ENCODE data around the gene DNM3. TPM values are rescaled to one million over a fixed set of nuclear protein-coding genes. Genes with fewer than 3 reads are reported as not detected.

DNM3 gene
- polyA plus RNA-seq, 1 of the 3 experiments (the other 2 are of a cell fraction) = 0.43 TPM

DNA sequence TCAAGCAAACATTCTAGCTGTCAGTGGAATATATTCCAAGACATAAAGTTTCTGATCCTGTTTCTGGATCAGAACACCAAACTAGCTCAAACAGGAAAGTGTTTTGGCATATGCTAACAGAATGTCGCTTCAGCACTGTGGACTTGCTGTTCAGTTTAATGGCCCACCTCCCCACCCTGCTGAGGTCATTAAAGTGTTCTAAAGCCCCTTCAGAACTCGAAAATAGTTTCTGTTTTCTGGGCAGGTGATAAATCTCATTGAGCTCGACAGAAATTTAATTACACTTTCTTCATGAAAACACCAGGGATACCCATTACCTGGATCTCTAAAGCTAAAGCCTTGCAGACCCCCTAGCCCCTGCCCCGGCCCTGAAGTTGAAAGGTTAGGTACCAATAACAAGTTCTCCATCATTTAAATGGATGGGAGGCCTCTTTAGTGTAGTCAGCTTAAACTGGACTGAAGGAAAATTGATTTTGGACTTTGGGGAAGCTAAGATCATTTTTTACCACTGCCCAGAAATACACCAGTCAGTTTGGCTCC, 575.3 kb downstream of the DNM3 start:
- TF ChIP-seq TEAD4 (IDR thresholded peaks at IDR 0.05; ENCODE audit: borderline replicate concordance, insufficient read depth) (no peak), MXI1 (IDR thresholded peaks at IDR 0.05; ENCODE audit: low read depth, low read length) (no peak), GABPA (IDR thresholded peaks at IDR 0.05; ENCODE audit: low read depth) (no peak), SIN3A (IDR thresholded peaks at IDR 0.05; ENCODE audit: borderline replicate concordance, low read depth, low read length) (no peak), SMC3 (IDR thresholded peaks at IDR 0.05; ENCODE audit: low read depth, low read length) (no peak), EZH2phosphoT487 (IDR thresholded peaks at IDR 0.05; ENCODE audit: borderline replicate concordance, low read depth) (no peak), JUND (IDR thresholded peaks at IDR 0.05) (no peak)
- 71% methylated on average over 4 of the region's 4 CpGs for WGBS (ENCODE audit: low lambda C conversion rate)
- Histone ChIP-seq H3K27ac (ENCODE audit: low read depth in 2 of 2, low read length in 1 of 2) (no peak overlapping the region), H3K9me3 (no peaks in the 10 kb centered on the region), H4K20me1 (ENCODE audit: insufficient read depth) (no peaks in the 10 kb centered on the region), H2AFZ (ENCODE audit: low read depth) (no peak overlapping the region), H3K27me3 (ENCODE audit: insufficient read depth) (no peaks in the 10 kb centered on the region), H3K4me3 (ENCODE audit: low read depth in 2 of 2, low read length in 1 of 2) (no peak overlapping the region), H3K79me2 (ENCODE audit: insufficient read depth) (no peaks in the 10 kb centered on the region), H3K4me1 (ENCODE audit: control insufficient read depth in 1 of 2, insufficient read depth in 2 of 2, low read depth in 1 of 2, low read length in 1 of 2) (no peaks in the 10 kb centered on the region), H3K36me3 (replicated peaks in 1 of 2; ENCODE audit: control insufficient read depth in 1 of 2, insufficient read depth in 2 of 2, low read length in 1 of 2) (peaks cover 0 to under 1% of the 10 kb centered on the region in 2 experiments), H3F3A (replicated peaks; ENCODE audit: insufficient read depth) (peaks cover 8% of the 10 kb centered on the region), H3K4me2 (no peak overlapping the region), H3K9ac (no peak overlapping the region), H3K9me2 (no peaks in the 10 kb centered on the region)
- POLR2A ChIA-PET = no interaction called here
- DNase-seq = no peak
- CTCF ChIA-PET = interaction anchor here (1.0 to 2.9 kb wide), 5 partner anchors 11 to 414 kb away, joined by 3 to 10 read pairs (median 5); partner anchors contain the start of gene PIGC

GRCh38 chr1:172417557-172417956, 576.3 kb downstream of the DNM3 start:
- H3K4me2 ChIP-seq = no peak overlapping the region
- ChIA-PET CTCF (interaction anchor here (1.0 to 2.9 kb wide), 4 partner anchors 11 to 415 kb away, joined by 3 to 10 read pairs (median 6); partner anchors contain the start of gene PIGC), POLR2A (no interaction called here)
- no peaks in the 10 kb centered on the region for H4K20me1 ChIP-seq (ENCODE audit: insufficient read depth)
- no peaks in the 10 kb centered on the region for H3K36me3 ChIP-seq (replicated peaks in 1 of 2; ENCODE audit: control insufficient read depth in 1 of 2, insufficient read depth in 2 of 2, low read length in 1 of 2)
- 90% methylated on average over 1 of the region's 1 CpG for WGBS (ENCODE audit: low lambda C conversion rate)
- H3K9me3 ChIP-seq = no peaks in the 10 kb centered on the region
- no peak overlapping the region for H3K4me3 ChIP-seq (ENCODE audit: low read depth in 2 of 2, low read length in 1 of 2)
- peaks cover 8% of the 10 kb centered on the region for H3F3A ChIP-seq (replicated peaks; ENCODE audit: insufficient read depth)
- no peak overlapping the region for H3K27ac ChIP-seq (ENCODE audit: low read depth in 2 of 2, low read length in 1 of 2)
- no peak overlapping the region for H2AFZ ChIP-seq (ENCODE audit: low read depth)
- H3K9ac ChIP-seq = no peak overlapping the region
- no peak for DNase-seq
- H3K79me2 ChIP-seq (ENCODE audit: insufficient read depth) = no peaks in the 10 kb centered on the region
- no peaks in the 10 kb centered on the region for H3K27me3 ChIP-seq (ENCODE audit: insufficient read depth)
- TF ChIP-seq TAF1 (IDR thresholded peaks at IDR 0.05; ENCODE audit: borderline replicate concordance, low read depth, low read length) (no peak), CTCF (IDR thresholded peaks at IDR 0.05) (no peak), FOSL2 (IDR thresholded peaks at IDR 0.05; ENCODE audit: borderline replicate concordance, low read depth) (no peak), RCOR1 (IDR thresholded peaks at IDR 0.05; ENCODE audit: low read length) (no peak), JUND (IDR thresholded peaks at IDR 0.05) (no peak), MAX (IDR thresholded peaks at IDR 0.05; ENCODE audit: low read depth) (no peak), YY1 (IDR thresholded peaks at IDR 0.05; ENCODE audit: low read depth) (no peak), MXI1 (IDR thresholded peaks at IDR 0.05; ENCODE audit: low read depth, low read length) (no peak), MEF2A (IDR thresholded peaks at IDR 0.05; ENCODE audit: borderline replicate concordance, low read depth) (no peak), SIN3A (IDR thresholded peaks at IDR 0.05; ENCODE audit: borderline replicate concordance, low read depth, low read length) (no peak), ZBTB33 (IDR thresholded peaks at IDR 0.05; ENCODE audit: borderline replicate concordance, low read depth) (no peak), GABPA (IDR thresholded peaks at IDR 0.05; ENCODE audit: low read depth) (no peak), ELF1 (IDR thresholded peaks at IDR 0.05) (no peak), EZH2phosphoT487 (IDR thresholded peaks at IDR 0.05; ENCODE audit: borderline replicate concordance, low read depth) (no peak), IRF3 (IDR thresholded peaks at IDR 0.05; ENCODE audit: low read depth, low read length) (no peak)
- TF ChIP-seq, protein P1, sequence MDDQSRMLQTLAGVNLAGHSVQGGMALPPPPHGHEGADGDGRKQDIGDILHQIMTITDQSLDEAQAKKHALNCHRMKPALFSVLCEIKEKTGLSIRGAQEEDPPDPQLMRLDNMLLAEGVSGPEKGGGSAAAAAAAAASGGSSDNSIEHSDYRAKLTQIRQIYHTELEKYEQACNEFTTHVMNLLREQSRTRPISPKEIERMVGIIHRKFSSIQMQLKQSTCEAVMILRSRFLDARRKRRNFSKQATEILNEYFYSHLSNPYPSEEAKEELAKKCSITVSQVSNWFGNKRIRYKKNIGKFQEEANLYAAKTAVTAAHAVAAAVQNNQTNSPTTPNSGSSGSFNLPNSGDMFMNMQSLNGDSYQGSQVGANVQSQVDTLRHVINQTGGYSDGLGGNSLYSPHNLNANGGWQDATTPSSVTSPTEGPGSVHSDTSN (IDR thresholded peaks at IDR 0.05) = no peak
- TF ChIP-seq, protein P2, sequence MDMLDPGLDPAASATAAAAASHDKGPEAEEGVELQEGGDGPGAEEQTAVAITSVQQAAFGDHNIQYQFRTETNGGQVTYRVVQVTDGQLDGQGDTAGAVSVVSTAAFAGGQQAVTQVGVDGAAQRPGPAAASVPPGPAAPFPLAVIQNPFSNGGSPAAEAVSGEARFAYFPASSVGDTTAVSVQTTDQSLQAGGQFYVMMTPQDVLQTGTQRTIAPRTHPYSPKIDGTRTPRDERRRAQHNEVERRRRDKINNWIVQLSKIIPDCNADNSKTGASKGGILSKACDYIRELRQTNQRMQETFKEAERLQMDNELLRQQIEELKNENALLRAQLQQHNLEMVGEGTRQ (IDR thresholded peaks at IDR 0.05; ENCODE audit: borderline replicate concordance, low read depth, low read length) = no peak
- no peaks in the 10 kb centered on the region; a peak in 1 of 4 replicates for H3K4me1 ChIP-seq (ENCODE audit: control insufficient read depth in 1 of 2, insufficient read depth in 2 of 2, low read depth in 1 of 2, low read length in 1 of 2)
- no peaks in the 10 kb centered on the region for H3K9me2 ChIP-seq
